Raji (cell line): ENCODE data around the gene LRRN3.

Source experiments
- POLR2A ChIP-seq: IDR thresholded peaks from 2 replicates; pipeline ENCODE4 v1.6.1; 2011; ENCODE audit warnings: low read depth, low read length, control low read depth; ENCODE audit not compliant: insufficient read depth

The LRRN3 gene

GRCh38 chr7:111115966-111116365 is 25.0 kb downstream of the LRRN3 start:
- TF ChIP-seq POLR2A: no peak

GRCh38 chr7:111126987-111127386 is 36.1 kb downstream of the LRRN3 start:
- TF ChIP-seq POLR2A: no peak

GRCh38 chr7:111129435-111129834 is 38.5 kb downstream of the LRRN3 start:
- TF ChIP-seq POLR2A: no peak

GRCh38 chr7:111132833-111133232 is 41.9 kb downstream of the LRRN3 start:
- no peak for TF ChIP-seq POLR2A

GRCh38 chr7:111137296-111138192 is 46.6 kb downstream of the LRRN3 start:
- TF ChIP-seq POLR2A: no peak

- no peak for TF ChIP-seq POLR2A
Measured at GRCh38 chr7:111138193-111138569, 47.3 kb downstream of the LRRN3 start.

GRCh38 chr7:111138586-111138985 is 47.7 kb downstream of the LRRN3 start:
- no peak for TF ChIP-seq POLR2A

- TF ChIP-seq POLR2A: no peak
Measured at GRCh38 chr7:111140091-111140865, 49.4 kb downstream of the LRRN3 start.

- no peak for TF ChIP-seq POLR2A
Measured at GRCh38 chr7:111145472-111145871, 54.5 kb downstream of the LRRN3 start.

GRCh38 chr7:111146136-111146535 is 55.2 kb downstream of the LRRN3 start:
- no peak for TF ChIP-seq POLR2A

- no peak for TF ChIP-seq POLR2A
Measured at GRCh38 chr7:111147708-111148533, 57.0 kb downstream of the LRRN3 start.

GRCh38 chr7:111150709-111151108 is 59.8 kb downstream of the LRRN3 start:
- TF ChIP-seq POLR2A: no peak

- TF ChIP-seq POLR2A: no peak
Measured at GRCh38 chr7:111159426-111159825, 68.5 kb downstream of the LRRN3 start.

GRCh38 chr7:111160297-111160696 is 69.4 kb downstream of the LRRN3 start:
- no peak for TF ChIP-seq POLR2A

- no peak for TF ChIP-seq POLR2A
Measured at GRCh38 chr7:111162692-111163091, 71.8 kb downstream of the LRRN3 start.
